K562 (cell line): ENCODE data around the gene MGA. TPM values are rescaled to one million over a fixed set of nuclear protein-coding genes. Genes with fewer than 3 reads are reported as not detected.

ENCODE experiments used
- ARID3B ChIP-seq: fragments of 250-450 bp; sonication (Bioruptor Pico); IDR thresholded peaks from 2 replicates; pipeline ENCODE4 v1.4.0; 2020; ENCODE audit warnings: borderline replicate concordance
- CBFB ChIP-seq: sonication (generic); formaldehyde crosslinking; IDR thresholded peaks from 2 replicates; pipeline ENCODE4 v1.4.0; 2020; ENCODE audit warnings: mild to moderate bottlenecking, missing genetic modification reagents
- CEBPB ChIP-seq: fragments of 450-650 bp; IDR thresholded peaks from 2 replicates; pipeline ENCODE4 v1.6.1; 2016; ENCODE audit warnings: missing genetic modification characterization, missing compliant biosample characterization
- E2F1 ChIP-seq: sonication (generic); formaldehyde crosslinking; IDR thresholded peaks from 2 replicates; pipeline ENCODE4 v1.8.1; 2023; ENCODE audit warnings: mild to moderate bottlenecking, missing genetic modification reagents, moderate library complexity
- FOXP4 ChIP-seq: sonication (generic); formaldehyde crosslinking; IDR thresholded peaks from 2 replicates; pipeline ENCODE4 v1.8.0; 2022; ENCODE audit warnings: mild to moderate bottlenecking, missing genetic modification reagents, borderline replicate concordance
- GABPB2 ChIP-seq: fragments of 250-450 bp; sonication (Bioruptor Pico); conservative IDR thresholded peaks from 2 replicates; pipeline ENCODE4 v1.5.1; 2021; ENCODE audit warnings: mild to moderate bottlenecking
- ID3 ChIP-seq, 2 experiments: fragments of 250-450 bp in 1 of 2; fragments of 450-650 bp in 1 of 2; sonication (Bioruptor Pico) in 1 of 2; IDR thresholded peaks; 2 replicates each; pipeline versions ENCODE4 v1.6.1 to v1.8.0; 2016 to 2021; ENCODE audit warnings: mild to moderate bottlenecking in 2 of 2, moderate library complexity in 2 of 2, missing compliant biosample characterization in 1 of 2, missing genetic modification characterization in 1 of 2
- JUN ChIP-seq, 2 experiments: sonication (generic) in 1 of 2; formaldehyde crosslinking in 1 of 2; IDR thresholded peaks; 2 replicates each; pipeline versions ENCODE4 v1.6.1 to v1.8.0; 2012 to 2022; ENCODE audit warnings: borderline replicate concordance in 2 of 2, mild to moderate bottlenecking in 2 of 2, improper control_type of control experiment in 1 of 2, low read depth in 1 of 2, low read length in 1 of 2, missing genetic modification reagents in 1 of 2
- MAFF ChIP-seq: IDR thresholded peaks from 2 replicates; pipeline ENCODE4 v1.6.1; 2012; ENCODE audit warnings: low read length, improper control_type of control experiment
- MBD1 ChIP-seq: fragments of 250-450 bp; sonication (Bioruptor Pico); IDR thresholded peaks from 2 replicates; pipeline ENCODE4 v1.8.0; 2022; ENCODE audit warnings: inconsistent platforms
- MTA2 ChIP-seq: fragments of 450-650 bp; IDR thresholded peaks from 2 replicates; pipeline ENCODE4 v1.6.1; 2016; ENCODE audit warnings: low read depth
- NFRKB ChIP-seq: fragments of 450-650 bp; IDR thresholded peaks from 2 replicates; pipeline ENCODE4 v1.6.1; 2016; ENCODE audit warnings: low read depth
- POU5F1 ChIP-seq: fragments of 150-350 bp; IDR thresholded peaks from 2 replicates; pipeline ENCODE4 v1.6.1; 2014; ENCODE audit warnings: borderline replicate concordance, low read length, low read depth, mild to moderate bottlenecking; ENCODE audit not compliant: partially characterized antibody
- RCOR1 ChIP-seq, 2 experiments: IDR thresholded peaks; 2 replicates each; pipeline ENCODE4 v1.6.1; 2012; ENCODE audit warnings: low read depth in 2 of 2, low read length in 2 of 2, borderline replicate concordance in 1 of 2, improper control_type of control experiment in 1 of 2
- SREBF1 ChIP-seq: fragments of 150-350 bp; IDR thresholded peaks from 2 replicates; pipeline ENCODE4 v1.6.1; 2014; ENCODE audit warnings: antibody characterized with exemption, low read depth, low read length, borderline replicate concordance
- STAT5A ChIP-seq: IDR thresholded peaks from 2 replicates; pipeline ENCODE4 v1.6.1; 2012; ENCODE audit warnings: low read length, inconsistent platforms, borderline replicate concordance
- TAF15 ChIP-seq: fragments of 200-400 bp; formaldehyde crosslinking; IDR thresholded peaks from 2 replicates; pipeline ENCODE4 v1.6.1; 2017; ENCODE audit warnings: mild to moderate bottlenecking, low read depth, low read length, moderate library complexity
- ZEB2 ChIP-seq: fragments of 450-650 bp; IDR thresholded peaks from 2 replicates; pipeline ENCODE4 v1.6.1; 2016
- ZNF232 ChIP-seq: sonication (generic); formaldehyde crosslinking; IDR thresholded peaks from 2 replicates; pipeline ENCODE4 v1.8.0; 2022; ENCODE audit warnings: mild to moderate bottlenecking, missing genetic modification reagents
- polyA plus RNA-seq, 8 experiments: library from polyadenylated mRNA; depleted of rRNA in 4 of 8; stranded (reverse) in 5 of 8; unstranded in 3 of 8; fragments of >200 nt; fragmentation: Nextera tagmentation in 2 of 8; fragmentation: Illumina TruSeq in 1 of 8; extraction: Ambion mirVana in 2 of 8; extraction: Trizol in 1 of 8; gene quantifications; 2 replicates each; pipeline versions ENCODE4 v1.2.1 to v1.2.3, GENCODE V29; 2011 to 2014; ENCODE audit warnings: inconsistent platforms in 1 of 8, missing spikeins in 1 of 8
- total RNA-seq, 7 experiments: library from RNA; depleted of rRNA in 6 of 7; stranded (reverse); fragments of >200 nt in 6 of 7; fragmentation: Illumina TruSeq in 2 of 7; extraction: Trizol in 2 of 7; gene quantifications; 2 replicates each; pipeline versions ENCODE4 v1.2.1 to v1.2.3, GENCODE V29; 2011 to 2021; ENCODE audit warnings: low replicate concordance in 1 of 7

The MGA gene
- total and polyA plus RNA-seq, 9 of the 15 experiments (the other 6 are each of a cell fraction or from before 2014, with no cell fraction given) = 4.7 to 56.1 (median 21.1) TPM

- peak; percentile 98 for TF ChIP-seq ZNF232 (CRISPR knock-in tag)
- no peak for TF ChIP-seq ARID3B (CRISPR knock-in tag)
- peak; percentile 98 for TF ChIP-seq FOXP4 (CRISPR knock-in tag)
- no peak for TF ChIP-seq ID3 (CRISPR knock-in tag; IDR thresholded peaks at IDR 0.05)
- peak; percentile 85 for TF ChIP-seq ID3 (tag; IDR thresholded peaks at IDR 0.05)
- no peak for TF ChIP-seq ZEB2
- no peak for TF ChIP-seq GABPB2 (CRISPR knock-in tag)
- TF ChIP-seq MAFF = no peak
- peak; percentile 68; the same call in 1 of the 2 replicates for TF ChIP-seq JUN (IDR thresholded peaks at IDR 0.05; ENCODE audit: borderline replicate concordance, low read depth, low read length)
- peak; percentile 95; the same call in 1 of the 2 replicates for TF ChIP-seq JUN (CRISPR knock-in tag; IDR thresholded peaks at IDR 0.05; ENCODE audit: borderline replicate concordance)
- TF ChIP-seq RCOR1 (IDR thresholded peaks at IDR 0.05; ENCODE audit: borderline replicate concordance in 1 of 2, low read depth in 2 of 2, low read length in 2 of 2) = peak; percentile 63 to 79
- TF ChIP-seq SREBF1 = no peak
- TF ChIP-seq NFRKB = peak; percentile 42; the same call in 1 of the 2 replicates
- TF ChIP-seq STAT5A = no peak
- no peak for TF ChIP-seq POU5F1
- TF ChIP-seq MBD1 (CRISPR knock-in tag) = no peak
- peak; percentile 96 for TF ChIP-seq E2F1 (CRISPR knock-in tag)
- TF ChIP-seq CBFB (CRISPR knock-in tag) = peak; percentile 93
- no peak for TF ChIP-seq MTA2
- no peak for TF ChIP-seq CEBPB
- TF ChIP-seq TAF15 = no peak
These were observed at the start of gene MGA (continued) for GRCh38 chr15:41660235-41661077.
